Activated gamma-delta T cell (primary cell): ENCODE results near the gene TMEM50B.
"Not testable (repeated sequence)": the region's sequence is repeated elsewhere in the genome, so short reads cannot be mapped to it uniquely, and the experiment has no call there.

ENCODE experiments used
- DNase-seq: peaks from one replicate; lab custom pipeline; 2025; lab: John Stamatoyannopoulos, UW

TMEM50B gene

GRCh38 chr21:33478182-33478581 lies 1.6 kb downstream of the TMEM50B start:
- DNase-seq, result no peak

GRCh38 chr21:33477066-33477465 lies 2.7 kb downstream of the TMEM50B start:
- DNase-seq, result no peak

- no peak for DNase-seq
Measured at GRCh38 chr21:33473344-33473743, 6.4 kb downstream of the TMEM50B start.

GRCh38 chr21:33470701-33471100 lies 9.1 kb downstream of the TMEM50B start:
- no peak for DNase-seq

GRCh38 chr21:33469183-33469582 lies 10.6 kb downstream of the TMEM50B start:
- DNase-seq, result not testable (repeated sequence)

GRCh38 chr21:33461538-33462250 lies 18.1 kb downstream of the TMEM50B start:
- no peak for DNase-seq

GRCh38 chr21:33458861-33459260 lies 20.9 kb downstream of the TMEM50B start:
- no peak for DNase-seq

GRCh38 chr21:33455686-33456446 lies 23.9 kb downstream of the TMEM50B start:
- DNase-seq, result no peak

GRCh38 chr21:33452362-33452761 lies 27.4 kb downstream of the TMEM50B start:
- no peak for DNase-seq

- no peak for DNase-seq
Measured at GRCh38 chr21:33451634-33452071, 28.1 kb downstream of the TMEM50B start.

- no peak for DNase-seq
Measured at GRCh38 chr21:33449616-33450015, 30.2 kb downstream of the TMEM50B start.

GRCh38 chr21:33446620-33447019 lies 33.2 kb downstream of the TMEM50B start:
- not testable (repeated sequence) for DNase-seq

GRCh38 chr21:33444499-33444898 lies 35.3 kb downstream of the TMEM50B start:
- DNase-seq, result no peak

GRCh38 chr21:33443194-33443593 lies 36.6 kb downstream of the TMEM50B start:
- no peak for DNase-seq

GRCh38 chr21:33441489-33442477 lies 38.0 kb downstream of the TMEM50B start:
- DNase-seq, result no peak

- DNase-seq, result no peak
Measured at GRCh38 chr21:33437140-33437539, 42.6 kb downstream of the TMEM50B start.

- DNase-seq, result no peak
Measured at GRCh38 chr21:33434770-33435360, 44.9 kb downstream of the TMEM50B start.

- DNase-seq, result no peak
Measured at GRCh38 chr21:33433425-33434114, 46.2 kb downstream of the TMEM50B start.

GRCh38 chr21:33433001-33433400 lies 46.8 kb downstream of the TMEM50B start:
- DNase-seq, result no peak

GRCh38 chr21:33432496-33432895 lies 47.3 kb downstream of the TMEM50B start:
- no peak for DNase-seq

GRCh38 chr21:33430858-33431257 lies 48.9 kb downstream of the TMEM50B start:
- DNase-seq, result no peak
